NCI-H345 (cell line): Measurements from ENCODE around the gene CAMKMT.

Experiments used
- DNase-seq: peaks from one replicate; lab custom pipeline; 2025; lab: John Stamatoyannopoulos, UW

CAMKMT gene

DNA sequence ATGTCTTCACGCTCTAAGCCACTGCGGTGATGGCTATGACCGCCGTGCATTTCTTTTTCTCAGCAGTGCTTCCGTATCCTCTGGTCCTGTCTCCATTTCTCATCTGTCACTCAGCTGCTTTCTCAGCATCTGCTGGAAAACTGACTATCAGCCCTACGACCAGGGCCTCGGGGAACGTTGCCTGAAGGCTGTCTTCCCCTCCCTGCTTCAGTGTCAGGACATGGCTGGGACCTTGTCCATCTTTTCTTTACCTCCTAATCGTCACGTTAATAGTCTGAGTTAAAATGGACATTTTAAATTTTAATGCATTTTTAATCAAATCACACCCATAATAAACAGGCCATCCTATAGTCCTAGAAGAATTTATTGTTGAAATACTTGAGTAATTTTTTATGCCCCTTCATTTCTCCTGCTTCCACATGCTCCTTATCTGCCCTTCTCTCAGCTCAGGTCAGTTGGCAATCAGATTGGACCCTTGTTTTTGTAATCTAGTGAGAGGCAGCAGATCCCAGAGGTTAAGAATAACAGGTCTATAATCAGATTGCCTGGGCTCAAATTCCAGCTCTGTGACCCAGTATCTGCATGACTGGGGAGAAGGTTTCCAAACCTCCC is 329.5 kb downstream of the CAMKMT start:
- DNase-seq: no peak

DNA sequence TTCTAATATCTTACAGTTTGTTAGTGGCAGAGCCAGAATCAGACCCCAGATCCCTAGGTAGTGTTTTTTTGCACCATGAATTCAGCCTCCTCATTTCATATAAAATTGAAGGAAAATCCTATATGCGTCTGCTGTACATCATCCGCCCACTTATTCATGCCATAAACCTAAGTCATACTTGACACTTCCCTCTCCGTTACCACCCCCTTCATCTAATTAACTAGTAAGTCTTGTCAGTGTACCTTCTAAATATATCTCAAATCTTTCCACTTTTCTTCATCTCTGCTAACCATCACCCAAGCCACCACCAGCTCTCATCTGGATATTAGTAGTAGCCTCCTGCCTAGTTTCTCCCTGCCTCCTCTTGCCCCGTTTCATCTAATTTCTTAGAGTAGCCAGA is 331.1 kb downstream of the CAMKMT start:
- no peak for DNase-seq

- no peak for DNase-seq
Observed at GRCh38 chr2:44700824-44701223, 339.1 kb downstream of the CAMKMT start.

GRCh38 chr2:44705356-44705755 is 343.6 kb downstream of the CAMKMT start:
- DNase-seq: no peak

DNA sequence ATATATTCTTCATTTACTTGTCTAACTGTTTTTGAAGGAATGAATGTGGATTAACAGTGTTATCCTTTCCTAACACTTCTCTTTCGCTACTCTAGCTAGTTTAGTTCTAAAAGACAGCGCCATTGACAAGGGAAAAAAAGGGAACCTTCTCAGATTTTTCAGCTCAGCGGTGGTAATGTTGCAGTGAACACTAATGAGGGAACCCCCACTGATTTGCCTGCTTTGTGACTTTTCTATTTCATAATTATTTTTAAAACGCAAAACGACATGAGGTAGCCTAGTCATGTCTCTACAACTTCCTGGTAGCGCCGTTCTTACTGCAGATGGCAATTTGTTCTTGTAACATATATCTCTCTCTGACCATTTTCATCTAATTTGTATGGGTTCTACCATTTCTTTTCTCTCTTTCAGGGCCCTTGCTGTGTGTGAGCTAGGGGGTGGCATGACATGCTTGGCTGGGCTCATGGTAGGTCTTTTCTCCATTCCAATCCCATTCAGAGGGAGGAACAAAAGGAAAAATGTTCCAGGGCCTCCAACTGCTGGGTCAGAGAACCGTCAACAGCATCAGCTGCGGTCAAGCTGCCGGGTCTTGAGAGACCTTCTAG is 344.2 kb downstream of the CAMKMT start:
- no peak for DNase-seq

GRCh38 chr2:44706681-44707553 is 345.2 kb downstream of the CAMKMT start:
- peak; percentile 41 for DNase-seq

GRCh38 chr2:44707945-44708660 is 346.4 kb downstream of the CAMKMT start:
- peak; percentile 48 for DNase-seq

DNA sequence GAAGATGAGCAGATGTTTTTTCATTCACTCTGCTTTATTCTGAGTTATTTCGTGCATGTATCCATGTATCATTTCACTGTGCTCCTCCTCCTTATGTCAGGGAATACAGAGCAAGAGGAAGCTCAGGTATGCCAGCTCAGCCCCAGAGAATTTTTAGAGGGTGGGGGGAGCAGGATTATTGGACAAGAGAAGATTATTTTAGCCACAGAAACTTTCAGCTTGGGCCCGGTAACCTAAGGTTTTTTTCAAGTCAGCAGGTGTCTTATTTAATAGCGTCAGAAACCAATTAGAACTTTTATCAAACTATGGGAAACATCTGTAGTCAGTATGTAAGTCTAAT is 346.9 kb downstream of the CAMKMT start:
- no peak for DNase-seq

GRCh38 chr2:44713170-44713569 is 351.4 kb downstream of the CAMKMT start:
- DNase-seq: no peak

GRCh38 chr2:44715671-44716081 is 353.9 kb downstream of the CAMKMT start:
- peak; percentile 38 for DNase-seq

GRCh38 chr2:44716131-44716530 is 354.4 kb downstream of the CAMKMT start:
- DNase-seq: no peak

- DNase-seq: no peak
Observed at GRCh38 chr2:44718431-44718830, 356.7 kb downstream of the CAMKMT start.

GRCh38 chr2:44719562-44719961 is 357.8 kb downstream of the CAMKMT start:
- no peak for DNase-seq

GRCh38 chr2:44722026-44722625 is 360.4 kb downstream of the CAMKMT start:
- DNase-seq: no peak

DNA sequence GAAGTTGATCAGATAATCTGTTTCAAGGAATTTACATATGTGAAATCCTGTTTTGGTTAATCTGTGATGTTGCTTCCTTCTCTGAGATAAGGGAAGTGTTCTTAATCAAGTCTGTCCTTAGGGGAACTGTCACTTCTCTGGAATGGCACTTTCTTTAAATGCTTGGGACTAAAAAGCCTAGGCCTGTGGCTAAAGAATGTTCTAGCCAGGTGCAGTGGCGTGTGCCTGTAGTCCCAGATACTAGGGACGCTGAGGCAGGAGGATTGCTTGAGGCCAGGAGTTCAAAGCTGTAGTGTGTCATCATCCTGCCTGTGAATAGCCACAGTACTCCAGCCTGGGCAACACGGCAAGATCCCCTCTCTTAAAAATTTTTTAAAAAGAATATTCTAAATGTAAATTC is 362.2 kb downstream of the CAMKMT start:
- no peak for DNase-seq

DNA sequence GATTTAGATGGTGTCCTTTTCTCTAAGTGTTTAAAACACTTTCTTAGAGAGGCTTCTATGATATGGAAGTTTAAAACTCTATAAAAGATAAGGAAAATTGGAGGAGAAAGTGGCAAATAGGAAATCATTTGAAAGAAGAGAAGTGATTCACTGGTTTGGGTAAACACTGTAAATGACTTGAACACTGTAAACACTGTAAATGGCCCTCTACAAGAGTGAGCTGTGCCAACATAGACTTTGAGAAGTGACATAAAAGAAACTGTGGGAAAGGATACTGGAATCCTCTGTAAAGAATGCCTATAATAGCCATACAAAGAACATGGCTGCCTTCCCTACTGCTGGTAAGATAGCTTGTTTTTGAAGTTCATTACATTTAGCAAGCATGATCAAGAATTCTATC is 368.8 kb downstream of the CAMKMT start:
- no peak for DNase-seq

DNA sequence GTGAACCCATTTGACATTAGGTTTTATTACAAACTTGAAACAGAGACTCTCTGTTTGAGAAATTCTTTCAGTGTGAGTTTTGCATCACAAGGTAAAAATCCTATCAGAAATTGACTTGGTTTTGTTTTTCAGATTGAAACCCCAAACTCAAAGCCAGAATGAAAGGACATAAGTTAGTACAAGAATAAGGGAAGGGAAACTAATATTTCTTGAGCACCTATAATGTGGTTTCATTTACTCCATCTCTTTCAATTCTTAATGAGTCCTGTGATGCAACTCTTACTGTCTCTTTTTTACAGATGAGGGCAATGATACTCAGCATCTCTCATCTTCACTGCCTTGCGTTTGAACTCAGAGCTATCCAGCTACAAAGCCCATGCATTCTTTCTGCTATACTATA is 369.8 kb downstream of the CAMKMT start:
- DNase-seq: no peak

DNA sequence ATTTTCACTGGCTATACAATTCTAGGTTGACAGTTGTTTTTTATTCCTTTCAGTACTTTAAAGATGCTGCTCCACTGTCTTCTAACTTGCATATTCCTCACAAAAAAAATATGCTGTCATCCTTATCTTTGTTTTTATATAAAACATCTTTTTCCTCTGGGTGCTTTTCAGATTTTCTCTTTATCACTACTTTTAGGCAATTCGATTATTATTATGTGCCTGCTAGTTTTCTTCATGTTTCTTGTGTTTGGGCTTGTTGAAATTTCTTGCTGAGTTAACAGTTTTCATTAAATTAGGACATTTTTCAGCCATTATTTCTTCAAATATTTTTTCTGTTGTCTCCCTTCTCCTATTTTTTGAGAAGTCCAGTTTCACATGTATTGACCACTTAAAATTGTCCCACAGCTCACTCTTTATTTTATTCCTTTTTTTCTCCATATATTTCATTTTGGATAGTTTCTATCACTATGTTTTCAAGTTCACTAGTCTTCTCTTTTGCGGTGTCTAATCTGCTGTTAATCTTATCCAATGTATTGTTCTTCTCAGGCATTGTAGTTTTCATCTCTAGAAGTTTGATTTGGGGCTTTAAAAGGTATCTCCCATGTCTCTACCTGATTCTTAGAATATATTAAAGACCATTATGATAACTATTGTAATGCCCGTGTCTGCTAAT is 374.7 kb downstream of the CAMKMT start:
- DNase-seq: no peak

DNA sequence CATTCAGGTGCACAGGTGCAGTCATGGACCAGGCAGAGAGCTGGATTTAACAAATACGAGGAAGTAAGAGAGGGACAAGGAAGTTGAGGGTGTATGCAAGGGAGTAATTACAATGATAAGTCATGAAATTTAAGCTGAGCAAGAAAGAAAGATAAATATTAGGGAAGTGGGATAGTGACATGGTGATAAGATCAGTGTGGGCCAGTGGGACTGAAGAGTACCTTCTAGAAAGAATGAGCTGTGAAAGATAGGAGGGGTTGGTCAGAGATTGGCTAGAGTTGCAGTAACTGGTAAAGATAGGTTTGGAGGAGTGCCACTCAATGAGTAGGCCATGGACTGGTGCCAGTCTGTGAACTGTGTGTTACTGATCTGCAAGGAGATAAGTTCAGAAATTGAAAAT is 378.9 kb downstream of the CAMKMT start:
- no peak for DNase-seq

GRCh38 chr2:44741507-44741906 is 379.8 kb downstream of the CAMKMT start:
- DNase-seq: no peak

- DNase-seq: no peak
Observed at GRCh38 chr2:44742057-44742456, 380.3 kb downstream of the CAMKMT start.

GRCh38 chr2:44743473-44743872 is 381.7 kb downstream of the CAMKMT start:
- no peak for DNase-seq
